GM19324 (cell line): ENCODE data around the gene PHF2.

ENCODE experiments used
- ATAC-seq: cut with Tn5 transposase; IDR thresholded peaks from one replicate; pipeline ENCODE4 v1.9.1; 2021; ENCODE audit warnings: mild to moderate bottlenecking, moderate library complexity; ENCODE audit not compliant: unreplicated experiment, low FRiP score

The PHF2 gene

GRCh38 chr9:93598647-93599241 lies 22.4 kb downstream of the PHF2 start:
- no peak for ATAC-seq

- no peak for ATAC-seq
These were observed 23.4 kb downstream of the PHF2 start for GRCh38 chr9:93599571-93600403.

GRCh38 chr9:93600504-93600903 lies 24.1 kb downstream of the PHF2 start:
- ATAC-seq = no peak

GRCh38 chr9:93601063-93601462 lies 24.7 kb downstream of the PHF2 start:
- no peak for ATAC-seq

- ATAC-seq = no peak
These were observed 25.3 kb downstream of the PHF2 start for GRCh38 chr9:93601666-93602065.

- no peak for ATAC-seq
These were observed 26.6 kb downstream of the PHF2 start for GRCh38 chr9:93603011-93603410.

GRCh38 chr9:93603906-93604326 lies 27.5 kb downstream of the PHF2 start:
- ATAC-seq = no peak

GRCh38 chr9:93606187-93606586 lies 29.8 kb downstream of the PHF2 start:
- no peak for ATAC-seq

GRCh38 chr9:93610206-93610605 lies 33.8 kb downstream of the PHF2 start:
- no peak for ATAC-seq

- ATAC-seq = no peak
These were observed 35.8 kb downstream of the PHF2 start for GRCh38 chr9:93612052-93612795.

GRCh38 chr9:93612796-93613154 lies 36.4 kb downstream of the PHF2 start:
- ATAC-seq = no peak

- ATAC-seq = no peak
These were observed 36.8 kb downstream of the PHF2 start for GRCh38 chr9:93613174-93613573.

- ATAC-seq = no peak
These were observed 37.4 kb downstream of the PHF2 start for GRCh38 chr9:93613791-93614190.

- ATAC-seq = no peak
These were observed 38.6 kb downstream of the PHF2 start for GRCh38 chr9:93614830-93615468.

GRCh38 chr9:93616044-93616443 lies 39.7 kb downstream of the PHF2 start:
- no peak for ATAC-seq

- ATAC-seq = no peak
These were observed 40.9 kb downstream of the PHF2 start for GRCh38 chr9:93617273-93617672.

- ATAC-seq = no peak
These were observed 42.9 kb downstream of the PHF2 start for GRCh38 chr9:93619272-93619775.

- no peak for ATAC-seq
These were observed 43.7 kb downstream of the PHF2 start for GRCh38 chr9:93620041-93620506.

GRCh38 chr9:93620881-93621820 lies 44.8 kb downstream of the PHF2 start:
- no peak for ATAC-seq

- ATAC-seq = no peak
These were observed 45.5 kb downstream of the PHF2 start for GRCh38 chr9:93621922-93622321.
